GM21529 (cell line): ENCODE measurements around the gene CX3CR1.
A peak's percentile ranks its signal among the peaks of the same experiment; 100 is the strongest.
"Not testable (repeated sequence)": the region's sequence is repeated elsewhere in the genome, so short reads cannot be mapped to it uniquely, and the experiment has no call there.

Source experiments
- ATAC-seq: cut with Tn5 transposase; IDR thresholded peaks from one replicate; pipeline ENCODE4 v1.9.1; 2021; ENCODE audit not compliant: unreplicated experiment

Gene CX3CR1

GRCh38 chr3:39267631-39268548 lies 11.9 kb downstream of the CX3CR1 start:
- no peak for ATAC-seq

- ATAC-seq, result no peak
Observed at GRCh38 chr3:39264053-39264452, 15.8 kb downstream of the CX3CR1 start.

DNA sequence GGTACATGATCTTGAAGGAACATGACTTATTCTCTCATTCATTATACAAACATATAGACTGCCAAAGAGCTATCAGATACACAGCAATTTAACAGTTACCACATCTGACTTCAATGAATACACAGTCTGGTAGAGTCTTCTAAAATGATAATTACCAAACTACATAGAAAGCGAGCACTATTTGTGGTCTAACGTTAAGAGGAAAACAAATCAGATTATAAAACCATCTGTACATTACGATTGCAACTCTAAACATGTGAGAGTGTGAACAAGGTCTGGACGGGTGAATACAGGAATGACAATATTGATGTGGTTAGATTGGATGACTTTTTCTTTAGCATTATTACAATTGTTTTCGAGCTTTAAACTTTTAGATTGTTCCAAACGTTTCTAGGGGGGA lies 16.3 kb downstream of the CX3CR1 start:
- no peak for ATAC-seq

DNA sequence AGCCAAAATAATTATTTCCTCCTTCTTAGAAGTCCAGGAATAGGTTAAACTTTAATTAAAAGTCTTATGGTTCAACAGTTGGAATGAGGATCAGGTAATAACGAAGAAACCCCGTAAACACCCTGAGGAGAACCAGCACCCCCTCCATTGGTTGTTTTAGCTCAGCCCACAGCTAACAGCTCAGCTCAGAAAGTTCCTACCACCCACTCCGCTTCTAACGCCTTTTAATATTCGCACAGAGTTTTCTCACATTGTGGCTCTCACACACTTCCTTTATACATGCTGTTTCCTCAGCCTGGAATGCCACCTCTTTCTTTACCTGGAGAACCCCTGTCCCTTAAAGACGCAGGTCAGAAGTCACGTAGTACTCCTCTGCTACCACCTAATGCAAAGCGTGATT lies 17.0 kb downstream of the CX3CR1 start:
- no peak for ATAC-seq

- no peak for ATAC-seq
Observed at GRCh38 chr3:39261726-39262125, 18.1 kb downstream of the CX3CR1 start.

DNA sequence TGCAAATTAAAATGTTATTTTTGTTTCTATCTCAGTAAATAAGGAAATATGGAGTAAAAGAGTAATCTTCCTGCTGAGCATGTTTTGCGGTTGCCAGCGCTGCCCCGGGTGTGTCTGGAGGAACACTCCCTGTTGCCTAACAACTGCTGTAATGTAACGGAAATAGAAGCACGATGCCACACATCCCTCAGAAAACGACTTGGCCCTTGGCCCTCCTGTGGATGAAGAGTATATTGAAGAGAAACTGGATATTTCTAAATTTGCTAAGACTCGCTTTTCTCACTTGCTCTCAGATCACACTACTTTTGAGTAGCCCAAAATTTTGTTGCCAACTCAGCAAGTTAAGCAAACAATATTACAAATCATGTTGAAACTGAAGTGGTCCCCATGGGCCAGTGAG lies 18.9 kb downstream of the CX3CR1 start:
- ATAC-seq, result peak; percentile 52

DNA sequence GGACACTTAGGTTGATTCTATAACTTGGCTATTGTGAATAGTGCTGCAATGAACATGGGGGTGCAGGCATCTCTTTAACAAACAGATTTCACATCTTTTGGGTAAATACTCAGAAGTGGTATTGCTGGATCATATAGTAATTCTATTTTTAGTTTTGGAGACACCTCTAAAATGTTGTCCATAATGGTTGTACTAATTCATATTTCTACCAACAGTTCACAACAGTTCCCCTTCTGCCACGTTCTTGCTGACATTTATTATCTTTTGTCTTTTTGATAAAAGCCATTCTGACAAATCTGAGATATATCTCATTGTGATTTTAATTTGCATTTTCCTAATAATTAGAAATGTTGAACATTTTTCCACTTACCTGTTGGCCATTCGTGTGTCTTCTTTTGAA lies 19.5 kb downstream of the CX3CR1 start:
- ATAC-seq, result no peak

- ATAC-seq, result peak; percentile 98
Observed at GRCh38 chr3:39255503-39256325, 24.1 kb downstream of the CX3CR1 start.

GRCh38 chr3:39254806-39255449 lies 24.9 kb downstream of the CX3CR1 start:
- no peak for ATAC-seq

- no peak for ATAC-seq
Observed at GRCh38 chr3:39251576-39251975, 28.3 kb downstream of the CX3CR1 start.

DNA sequence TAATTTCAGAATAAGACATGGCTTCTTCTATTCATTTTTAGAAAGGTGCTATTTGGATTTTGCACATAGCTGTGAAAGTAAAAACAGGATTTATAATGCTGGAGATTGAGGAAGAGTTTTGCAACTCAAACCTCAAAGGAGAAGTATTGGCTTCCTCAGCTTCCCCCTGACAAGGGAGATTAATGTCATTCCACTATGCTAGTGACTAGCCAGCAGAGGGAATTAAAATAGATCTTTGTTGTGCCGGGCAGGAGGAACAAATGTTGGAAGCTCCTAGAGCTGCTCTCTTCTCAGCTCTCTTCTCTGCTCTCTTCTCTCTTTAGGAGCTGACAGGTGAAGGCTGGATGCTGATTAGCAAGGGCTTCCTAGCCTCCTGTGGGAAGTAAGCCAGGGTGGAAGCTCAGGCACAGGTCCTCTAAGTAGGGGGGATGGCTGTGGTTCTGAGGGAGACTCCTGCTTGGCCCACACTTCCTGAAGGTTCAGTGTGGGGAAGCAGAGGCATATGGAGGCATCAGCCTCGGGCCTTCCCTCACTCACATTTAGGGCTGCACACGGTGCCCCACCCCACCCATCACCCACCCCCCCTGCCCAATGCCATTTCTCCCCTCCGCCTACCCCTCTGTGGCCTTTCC lies 29.6 kb downstream of the CX3CR1 start:
- ATAC-seq, result no peak

GRCh38 chr3:39249453-39250115 lies 30.3 kb downstream of the CX3CR1 start:
- ATAC-seq, result no peak

GRCh38 chr3:39241561-39241960 lies 38.3 kb downstream of the CX3CR1 start:
- ATAC-seq, result no peak

DNA sequence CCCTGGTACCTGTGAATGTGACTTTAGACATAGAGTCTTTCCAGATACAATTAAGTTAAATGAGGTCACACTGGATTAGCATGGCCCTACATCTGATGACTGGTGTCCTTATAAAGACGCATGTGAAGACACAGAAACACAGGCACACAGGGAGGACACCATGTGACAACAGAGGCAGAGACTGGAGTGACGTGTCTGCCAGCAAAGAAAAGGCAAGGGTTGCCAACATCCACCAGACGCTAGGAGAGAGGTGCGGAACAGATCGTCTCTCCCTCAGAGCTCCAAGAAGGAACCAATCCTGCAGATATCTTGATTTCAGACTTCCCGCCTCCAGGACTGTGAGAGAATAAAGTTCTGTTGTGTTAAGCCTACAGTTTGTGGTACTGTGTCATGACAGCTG lies 42.8 kb downstream of the CX3CR1 start:
- ATAC-seq, result no peak

- no peak for ATAC-seq
Observed at GRCh38 chr3:39234651-39235050, 45.2 kb downstream of the CX3CR1 start.

DNA sequence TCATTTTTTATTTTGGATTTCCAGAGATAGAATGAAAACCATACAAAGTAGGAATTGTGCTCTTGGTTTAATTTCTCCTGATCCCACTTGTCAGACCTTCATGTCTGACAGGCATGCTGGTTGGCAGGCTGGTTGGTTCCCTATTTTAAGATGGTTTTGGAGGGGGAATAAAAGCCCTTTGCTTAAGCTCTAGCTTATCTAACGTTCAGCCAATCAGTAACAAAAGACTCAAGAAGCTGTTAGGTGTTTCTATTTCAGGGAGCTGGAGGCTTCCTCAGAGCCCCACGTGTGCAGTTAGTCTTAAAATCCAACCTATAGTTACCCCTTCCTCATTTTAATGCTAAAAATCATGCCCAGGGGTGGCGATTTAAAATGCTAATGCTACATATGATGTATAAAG lies 47.0 kb downstream of the CX3CR1 start:
- ATAC-seq, result no peak

DNA sequence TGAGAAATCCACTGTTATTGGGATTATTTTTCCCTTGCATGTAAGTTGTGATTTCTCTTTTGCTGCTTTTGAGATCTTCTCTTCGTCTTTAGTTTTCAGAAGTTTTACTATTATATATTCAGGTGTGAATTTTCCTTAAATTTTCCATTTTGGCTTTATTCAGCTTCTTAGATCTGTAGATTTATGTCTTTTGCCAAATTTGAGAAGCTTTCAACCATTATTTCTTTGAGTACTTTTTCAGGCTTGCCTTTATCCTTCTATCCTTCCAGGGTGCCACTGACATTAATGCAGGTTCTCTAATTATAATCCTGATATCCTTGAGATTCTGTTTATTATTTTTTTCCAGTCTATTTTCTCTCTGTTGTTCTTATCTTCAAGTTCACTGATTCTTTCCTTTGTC lies 49.4 kb downstream of the CX3CR1 start:
- no peak for ATAC-seq

GRCh38 chr3:39228496-39228895 lies 51.3 kb downstream of the CX3CR1 start:
- ATAC-seq, result no peak

DNA sequence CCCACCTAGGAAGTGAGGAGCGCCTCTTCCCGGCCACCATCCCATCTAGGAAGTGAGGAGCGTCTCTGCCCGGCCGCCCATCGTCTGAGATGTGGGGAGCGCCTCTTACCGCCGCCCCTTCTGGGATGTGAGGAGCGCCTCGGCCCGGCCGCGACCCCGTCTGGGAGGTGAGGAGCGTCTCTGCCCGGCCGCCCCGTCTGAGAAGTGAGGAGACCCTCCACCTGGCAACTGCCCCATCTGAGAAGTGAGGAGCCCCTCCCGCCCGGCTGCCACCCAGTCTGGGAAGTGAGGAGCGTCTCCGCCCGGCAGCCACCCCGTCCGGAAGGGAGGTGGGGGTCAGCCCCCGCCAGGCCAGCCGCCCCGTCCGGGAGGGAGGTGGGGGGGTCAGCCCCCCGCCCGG lies 52.2 kb downstream of the CX3CR1 start:
- ATAC-seq, result not testable (repeated sequence)

DNA sequence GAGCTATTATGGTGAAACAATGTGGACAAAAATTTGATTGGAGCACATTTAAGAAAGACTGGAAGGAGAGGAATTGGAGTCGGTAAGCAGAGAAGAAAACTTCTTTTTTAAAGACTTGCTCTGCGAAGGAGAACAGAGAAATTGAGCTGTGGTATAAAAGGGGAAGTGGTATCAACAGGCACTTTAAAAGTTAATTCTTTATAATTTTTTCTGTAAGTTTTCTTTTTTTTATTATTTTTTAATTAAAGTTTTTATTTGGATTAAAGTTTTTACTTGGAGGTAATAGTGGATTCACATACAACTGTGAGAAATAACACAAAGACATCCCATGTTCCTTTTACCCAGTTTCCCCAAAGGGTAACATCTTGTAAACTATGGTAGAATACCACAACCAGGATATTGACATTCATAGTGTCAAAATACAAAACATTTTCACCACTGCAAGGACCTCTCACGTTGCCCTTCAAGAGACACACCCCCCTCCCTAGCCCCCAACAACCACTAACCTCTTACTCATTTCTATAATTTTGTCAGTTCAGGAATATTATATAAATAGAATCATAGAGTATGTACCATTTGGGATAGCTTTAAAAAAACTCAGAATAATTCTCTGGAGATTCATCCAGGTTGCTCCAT lies 53.6 kb downstream of the CX3CR1 start:
- ATAC-seq, result peak; percentile 74
